Right atrium auricular region (tissue), 2 donors: Measurements from ENCODE around the gene PCDHB4. TPM values are rescaled to one million over a fixed set of nuclear protein-coding genes. Genes with fewer than 3 reads are reported as not detected.

Source experiments
- DNase-seq: peaks from one replicate; pipeline ENCODE4 v3.0.0-alpha.2; 2019; ENCODE audit warnings: low spot score
- H3K27ac ChIP-seq, 2 donors: fragments of 200-600 bp; sonication (generic); 1 replicate in 1 of 2; 2 replicates in 1 of 2; pipeline ENCODE4 v1.5.1; 2016 to 2019
- H3K27me3 ChIP-seq, 2 donors: fragments of 200-600 bp; sonication (generic); one replicate each; pipeline versions ENCODE4 v1.5.1 to v1.6.0; 2017 to 2019
- H3K36me3 ChIP-seq: fragments of 200-600 bp; sonication (generic); one replicate; pipeline ENCODE4 v1.5.1; 2016
- H3K4me1 ChIP-seq, 2 donors: fragments of 200-600 bp; sonication (generic); one replicate each; pipeline versions ENCODE4 v1.5.1 to v1.6.0; 2017 to 2019
- H3K4me3 ChIP-seq, 2 donors: fragments of 200-600 bp; sonication (generic); 1 replicate in 1 of 2; 2 replicates in 1 of 2; pipeline ENCODE4 v1.5.1; 2017 to 2019; ENCODE audit warnings: mild to moderate bottlenecking in 1 of 2, moderate library complexity in 1 of 2
- H3K9me3 ChIP-seq, 2 donors: fragments of 200-600 bp; sonication (generic); one replicate each; pipeline ENCODE4 v1.5.1; 2019
- CTCF ChIP-seq, 2 donors: fragments of 200-600 bp; sonication (generic); IDR thresholded peaks; one replicate each; pipeline ENCODE4 v1.5.1; 2019; ENCODE audit warnings: antibody characterized with exemption in 2 of 2
- total RNA-seq, 2 donors: library from RNA; depleted of rRNA; stranded (reverse); fragments of >200 nt; gene quantifications; one replicate each; pipeline ENCODE4 v1.1.0, GENCODE V29; 2016

PCDHB4 gene
- total RNA-seq = 1 to 10 TPM; 1.6 to 2.6 TPM

GRCh38 chr5:141121563-141121962 is at the start of gene PCDHB4:
PCDHB4 (plus strand) TSS chr5:141121818; CDS start chr5:141121999, 181 bp downstream.
- peak in 1 of 2 donors; percentile 49 for TF ChIP-seq CTCF (IDR thresholded peaks at IDR 0.05)
- Histone ChIP-seq H3K27me3 (no peaks in the 10 kb centered on the region), H3K36me3 (no peaks in the 10 kb centered on the region), H3K27ac (no peak within 1 kb of the TSS), H3K4me1 (no peaks in the 10 kb centered on the region), H3K9me3 (peaks cover 5 to 23% of the 10 kb centered on the region in 2 donors), H3K4me3 (peak within 1 kb of the TSS; percentile 19 to 25)
- no peak for DNase-seq

GRCh38 chr5:141077826-141078225 is 43.8 kb upstream of the PCDHB4 start:
- no peaks in the 10 kb centered on the region for H3K4me1 ChIP-seq
- no peaks in the 10 kb centered on the region for H3K36me3 ChIP-seq
- peaks cover 0 to 6% of the 10 kb centered on the region in 2 donors for H3K9me3 ChIP-seq
- peak overlapping the region in 1 of 2 donors; percentile 30 for H3K4me3 ChIP-seq
- DNase-seq = no peak
- no peak for TF ChIP-seq CTCF (IDR thresholded peaks at IDR 0.05)
- H3K27ac ChIP-seq = no peak overlapping the region
- H3K27me3 ChIP-seq = peaks cover 0 to 9% of the 10 kb centered on the region in 2 donors

GRCh38 chr5:141082228-141082627 is 39.4 kb upstream of the PCDHB4 start:
- no peak for DNase-seq
- Histone ChIP-seq H3K27me3 (peaks cover 0 to 9% of the 10 kb centered on the region in 2 donors), H3K4me3 (no peak overlapping the region), H3K9me3 (peaks cover 0 to 18% of the 10 kb centered on the region in 2 donors), H3K4me1 (no peaks in the 10 kb centered on the region), H3K36me3 (no peaks in the 10 kb centered on the region), H3K27ac (no peak overlapping the region)
- no peak for TF ChIP-seq CTCF (IDR thresholded peaks at IDR 0.05)

GRCh38 chr5:141084487-141084989 is 37.1 kb upstream of the PCDHB4 start:
- TF ChIP-seq CTCF (IDR thresholded peaks at IDR 0.05) = peak in 1 of 2 donors; percentile 74
- DNase-seq = no peak
- no peaks in the 10 kb centered on the region for H3K36me3 ChIP-seq
- peaks cover 0 to 24% of the 10 kb centered on the region in 2 donors for H3K9me3 ChIP-seq
- H3K4me3 ChIP-seq = peak overlapping the region; percentile 38 to 47
- peaks cover 0 to 5% of the 10 kb centered on the region in 2 donors for H3K27me3 ChIP-seq
- H3K4me1 ChIP-seq = no peaks in the 10 kb centered on the region
- peak overlapping the region in 1 of 2 donors; percentile 17 for H3K27ac ChIP-seq

- no peak within 1 kb of the TSS for H3K27ac ChIP-seq
- H3K27me3 ChIP-seq = no peaks in the 10 kb centered on the region
- peak within 1 kb of the TSS; percentile 24 to 38 for H3K4me3 ChIP-seq
- H3K9me3 ChIP-seq = peaks cover 11 to 61% of the 10 kb centered on the region in 2 donors
- H3K4me1 ChIP-seq = no peaks in the 10 kb centered on the region
- DNase-seq = no peak
- no peaks in the 10 kb centered on the region for H3K36me3 ChIP-seq
- TF ChIP-seq CTCF (IDR thresholded peaks at IDR 0.05) = peak in 1 of 2 donors; percentile 46
Observed at GRCh38 chr5:141094481-141095262, 26.9 kb upstream of the PCDHB4 start, which contains the start of gene PCDHB2. PCDHB2 (plus strand) TSS chr5:141094615; CDS start chr5:141094791, 176 bp downstream.
